Measurements from ENCODE around the gene MRPL36. TPM values are rescaled to one million over a fixed set of nuclear protein-coding genes. Genes with fewer than 3 reads are reported as not detected.

MRPL36 gene
- total and polyA plus RNA-seq, 4 donors = 22.3 to 106 (median 56.3) TPM

DNA sequence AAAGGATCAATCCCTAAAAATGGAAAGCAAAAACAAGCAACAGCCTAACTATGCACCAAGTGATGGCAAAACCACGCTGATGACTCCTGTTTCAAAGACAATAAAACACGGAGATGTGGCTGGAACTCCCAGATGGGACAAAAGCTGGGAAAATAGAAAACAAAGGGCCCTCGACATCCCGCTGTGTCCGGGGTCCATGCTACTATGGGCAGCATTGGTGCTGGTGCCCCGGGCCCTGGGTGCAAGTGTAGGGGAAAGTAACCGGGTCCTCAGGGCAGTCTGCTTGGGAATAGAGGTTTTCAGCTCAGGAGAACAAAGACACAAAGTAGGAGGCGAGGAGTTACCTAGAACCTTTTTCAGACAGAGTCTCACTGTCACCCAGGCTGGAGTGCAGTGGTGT is 46.1 kb downstream of the MRPL36 start:
- H3K4me1 ChIP-seq (ENCODE audit: control insufficient read depth in 4 of 4, insufficient read depth in 4 of 4, low read length in 3 of 4) = no peaks in the 10 kb centered on the region
- no peak for DNase-seq (ENCODE audit: low spot score)
- no peak for TF ChIP-seq RAD21 (IDR thresholded peaks at IDR 0.05)
- TF ChIP-seq EGR1 (IDR thresholded peaks at IDR 0.05; ENCODE audit: low read depth in 2 of 2) = no peak
- TF ChIP-seq, protein P1, sequence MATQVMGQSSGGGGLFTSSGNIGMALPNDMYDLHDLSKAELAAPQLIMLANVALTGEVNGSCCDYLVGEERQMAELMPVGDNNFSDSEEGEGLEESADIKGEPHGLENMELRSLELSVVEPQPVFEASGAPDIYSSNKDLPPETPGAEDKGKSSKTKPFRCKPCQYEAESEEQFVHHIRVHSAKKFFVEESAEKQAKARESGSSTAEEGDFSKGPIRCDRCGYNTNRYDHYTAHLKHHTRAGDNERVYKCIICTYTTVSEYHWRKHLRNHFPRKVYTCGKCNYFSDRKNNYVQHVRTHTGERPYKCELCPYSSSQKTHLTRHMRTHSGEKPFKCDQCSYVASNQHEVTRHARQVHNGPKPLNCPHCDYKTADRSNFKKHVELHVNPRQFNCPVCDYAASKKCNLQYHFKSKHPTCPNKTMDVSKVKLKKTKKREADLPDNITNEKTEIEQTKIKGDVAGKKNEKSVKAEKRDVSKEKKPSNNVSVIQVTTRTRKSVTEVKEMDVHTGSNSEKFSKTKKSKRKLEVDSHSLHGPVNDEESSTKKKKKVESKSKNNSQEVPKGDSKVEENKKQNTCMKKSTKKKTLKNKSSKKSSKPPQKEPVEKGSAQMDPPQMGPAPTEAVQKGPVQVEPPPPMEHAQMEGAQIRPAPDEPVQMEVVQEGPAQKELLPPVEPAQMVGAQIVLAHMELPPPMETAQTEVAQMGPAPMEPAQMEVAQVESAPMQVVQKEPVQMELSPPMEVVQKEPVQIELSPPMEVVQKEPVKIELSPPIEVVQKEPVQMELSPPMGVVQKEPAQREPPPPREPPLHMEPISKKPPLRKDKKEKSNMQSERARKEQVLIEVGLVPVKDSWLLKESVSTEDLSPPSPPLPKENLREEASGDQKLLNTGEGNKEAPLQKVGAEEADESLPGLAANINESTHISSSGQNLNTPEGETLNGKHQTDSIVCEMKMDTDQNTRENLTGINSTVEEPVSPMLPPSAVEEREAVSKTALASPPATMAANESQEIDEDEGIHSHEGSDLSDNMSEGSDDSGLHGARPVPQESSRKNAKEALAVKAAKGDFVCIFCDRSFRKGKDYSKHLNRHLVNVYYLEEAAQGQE (IDR thresholded peaks at IDR 0.05) = no peak
- TF ChIP-seq, protein P2, sequence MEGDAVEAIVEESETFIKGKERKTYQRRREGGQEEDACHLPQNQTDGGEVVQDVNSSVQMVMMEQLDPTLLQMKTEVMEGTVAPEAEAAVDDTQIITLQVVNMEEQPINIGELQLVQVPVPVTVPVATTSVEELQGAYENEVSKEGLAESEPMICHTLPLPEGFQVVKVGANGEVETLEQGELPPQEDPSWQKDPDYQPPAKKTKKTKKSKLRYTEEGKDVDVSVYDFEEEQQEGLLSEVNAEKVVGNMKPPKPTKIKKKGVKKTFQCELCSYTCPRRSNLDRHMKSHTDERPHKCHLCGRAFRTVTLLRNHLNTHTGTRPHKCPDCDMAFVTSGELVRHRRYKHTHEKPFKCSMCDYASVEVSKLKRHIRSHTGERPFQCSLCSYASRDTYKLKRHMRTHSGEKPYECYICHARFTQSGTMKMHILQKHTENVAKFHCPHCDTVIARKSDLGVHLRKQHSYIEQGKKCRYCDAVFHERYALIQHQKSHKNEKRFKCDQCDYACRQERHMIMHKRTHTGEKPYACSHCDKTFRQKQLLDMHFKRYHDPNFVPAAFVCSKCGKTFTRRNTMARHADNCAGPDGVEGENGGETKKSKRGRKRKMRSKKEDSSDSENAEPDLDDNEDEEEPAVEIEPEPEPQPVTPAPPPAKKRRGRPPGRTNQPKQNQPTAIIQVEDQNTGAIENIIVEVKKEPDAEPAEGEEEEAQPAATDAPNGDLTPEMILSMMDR (IDR thresholded peaks at IDR 0.05; ENCODE audit: low read depth, low read length, missing input control) = no peak
- TF ChIP-seq RXRA (IDR thresholded peaks at IDR 0.05) = no peak
- TF ChIP-seq, protein P3, sequence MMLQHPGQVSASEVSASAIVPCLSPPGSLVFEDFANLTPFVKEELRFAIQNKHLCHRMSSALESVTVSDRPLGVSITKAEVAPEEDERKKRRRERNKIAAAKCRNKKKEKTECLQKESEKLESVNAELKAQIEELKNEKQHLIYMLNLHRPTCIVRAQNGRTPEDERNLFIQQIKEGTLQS (IDR thresholded peaks at IDR 0.05) = no peak
- TF ChIP-seq YY1 (IDR thresholded peaks at IDR 0.05) = no peak
- no peak for TF ChIP-seq SP1 (IDR thresholded peaks at IDR 0.05)
- TF ChIP-seq, protein P4, sequence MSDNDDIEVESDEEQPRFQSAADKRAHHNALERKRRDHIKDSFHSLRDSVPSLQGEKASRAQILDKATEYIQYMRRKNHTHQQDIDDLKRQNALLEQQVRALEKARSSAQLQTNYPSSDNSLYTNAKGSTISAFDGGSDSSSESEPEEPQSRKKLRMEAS (IDR thresholded peaks at IDR 0.05) = no peak
- TF ChIP-seq FOXA2 (IDR thresholded peaks at IDR 0.05) = no peak
- no peak for TF ChIP-seq HNF4A (conservative IDR thresholded peaks at IDR 0.05)
- TF ChIP-seq TAF1 (conservative IDR thresholded peaks at IDR 0.05) = no peak
- no peak for TF ChIP-seq GABPA (IDR thresholded peaks at IDR 0.05 in 1 of 2, conservative IDR thresholded peaks at IDR 0.05 in 1 of 2)
- no peak for TF ChIP-seq JUND (IDR thresholded peaks at IDR 0.05)
- TF ChIP-seq, protein P5, sequence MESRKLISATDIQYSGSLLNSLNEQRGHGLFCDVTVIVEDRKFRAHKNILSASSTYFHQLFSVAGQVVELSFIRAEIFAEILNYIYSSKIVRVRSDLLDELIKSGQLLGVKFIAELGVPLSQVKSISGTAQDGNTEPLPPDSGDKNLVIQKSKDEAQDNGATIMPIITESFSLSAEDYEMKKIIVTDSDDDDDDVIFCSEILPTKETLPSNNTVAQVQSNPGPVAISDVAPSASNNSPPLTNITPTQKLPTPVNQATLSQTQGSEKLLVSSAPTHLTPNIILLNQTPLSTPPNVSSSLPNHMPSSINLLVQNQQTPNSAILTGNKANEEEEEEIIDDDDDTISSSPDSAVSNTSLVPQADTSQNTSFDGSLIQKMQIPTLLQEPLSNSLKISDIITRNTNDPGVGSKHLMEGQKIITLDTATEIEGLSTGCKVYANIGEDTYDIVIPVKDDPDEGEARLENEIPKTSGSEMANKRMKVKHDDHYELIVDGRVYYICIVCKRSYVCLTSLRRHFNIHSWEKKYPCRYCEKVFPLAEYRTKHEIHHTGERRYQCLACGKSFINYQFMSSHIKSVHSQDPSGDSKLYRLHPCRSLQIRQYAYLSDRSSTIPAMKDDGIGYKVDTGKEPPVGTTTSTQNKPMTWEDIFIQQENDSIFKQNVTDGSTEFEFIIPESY (IDR thresholded peaks at IDR 0.05) = no peak
- no peak for TF ChIP-seq HNF4G (IDR thresholded peaks at IDR 0.05)
- no peak overlapping the region for H3K4me3 ChIP-seq (ENCODE audit: low read depth in 1 of 3, low read length in 3 of 3)
- 78% methylated on average over 8 of the region's 8 CpGs for WGBS
- H3K27ac ChIP-seq (ENCODE audit: low read depth in 1 of 2, low read length in 2 of 2) = no peak overlapping the region
- peaks cover 0 to 4% (median 1%) of the 10 kb centered on the region in 4 donors for H3K27me3 ChIP-seq (ENCODE audit: control insufficient read depth in 4 of 4, insufficient read depth in 4 of 4, low read length in 3 of 4)
- no peaks in the 10 kb centered on the region for H3K36me3 ChIP-seq (ENCODE audit: control insufficient read depth in 4 of 4, insufficient read depth in 3 of 4, low read depth in 1 of 4, low read length in 3 of 4)
- H3K9me3 ChIP-seq (ENCODE audit: control insufficient read depth in 4 of 4, low read length in 3 of 4) = peaks cover 0 to 2% (median under 1%) of the 10 kb centered on the region in 4 donors
- H3K9ac ChIP-seq (ENCODE audit: low read depth in 1 of 2, low read length in 2 of 2) = no peak overlapping the region

DNA sequence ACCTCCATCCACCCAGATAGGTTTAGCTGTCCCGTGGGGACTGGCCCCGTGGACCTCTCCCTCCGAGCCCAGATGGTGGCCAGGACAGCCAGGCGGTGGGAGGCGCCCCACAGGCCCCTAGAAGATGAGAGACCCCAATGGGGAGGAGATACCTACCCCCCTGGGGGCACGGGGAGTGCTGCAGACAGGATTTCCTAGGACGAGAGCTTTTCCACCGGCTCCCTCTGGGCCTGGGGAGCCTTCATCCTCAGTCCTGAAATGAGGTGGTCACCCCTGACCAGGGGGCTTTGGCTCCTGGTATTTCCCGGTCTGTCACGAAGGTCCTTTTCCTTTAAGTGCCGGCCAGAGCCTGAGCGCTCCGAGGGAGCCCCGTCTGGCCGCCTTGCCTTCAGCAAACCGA is 46.8 kb downstream of the MRPL36 start:
- H3K27ac ChIP-seq (ENCODE audit: low read depth in 1 of 2, low read length in 2 of 2) = no peak overlapping the region
- no peaks in the 10 kb centered on the region for H3K4me1 ChIP-seq (ENCODE audit: control insufficient read depth in 4 of 4, insufficient read depth in 4 of 4, low read length in 3 of 4)
- no peaks in the 10 kb centered on the region for H3K36me3 ChIP-seq (ENCODE audit: control insufficient read depth in 4 of 4, insufficient read depth in 3 of 4, low read depth in 1 of 4, low read length in 3 of 4)
- 71% methylated on average over 16 of the region's 16 CpGs for WGBS
- DNase-seq (ENCODE audit: low spot score) = no peak
- TF ChIP-seq HNF4G (IDR thresholded peaks at IDR 0.05) = no peak
- no peak for TF ChIP-seq YY1 (IDR thresholded peaks at IDR 0.05)
- no peak for TF ChIP-seq RXRA (IDR thresholded peaks at IDR 0.05)
- no peak for TF ChIP-seq FOXA2 (IDR thresholded peaks at IDR 0.05)
- TF ChIP-seq GABPA (IDR thresholded peaks at IDR 0.05 in 1 of 2, conservative IDR thresholded peaks at IDR 0.05 in 1 of 2) = no peak
- TF ChIP-seq HNF4A (conservative IDR thresholded peaks at IDR 0.05) = no peak
- TF ChIP-seq, protein P1 (IDR thresholded peaks at IDR 0.05) = no peak
- no peak for TF ChIP-seq TAF1 (conservative IDR thresholded peaks at IDR 0.05)
- no peak for TF ChIP-seq EGR1 (IDR thresholded peaks at IDR 0.05; ENCODE audit: low read depth in 2 of 2)
- TF ChIP-seq NR2F2 (IDR thresholded peaks at IDR 0.05) = no peak
- TF ChIP-seq FOXA1 (IDR thresholded peaks at IDR 0.05) = no peak
- no peak for TF ChIP-seq SP1 (IDR thresholded peaks at IDR 0.05)
- TF ChIP-seq, protein P5 (IDR thresholded peaks at IDR 0.05) = no peak
- H3K9me3 ChIP-seq (ENCODE audit: control insufficient read depth in 4 of 4, low read length in 3 of 4) = no peaks in the 10 kb centered on the region
- peaks cover 0 to 4% (median 1%) of the 10 kb centered on the region in 4 donors for H3K27me3 ChIP-seq (ENCODE audit: control insufficient read depth in 4 of 4, insufficient read depth in 4 of 4, low read length in 3 of 4)
- H3K4me3 ChIP-seq (ENCODE audit: low read depth in 1 of 3, low read length in 3 of 3) = no peak overlapping the region
- H3K9ac ChIP-seq (ENCODE audit: low read depth in 1 of 2, low read length in 2 of 2) = no peak overlapping the region
